Measurements from ENCODE around the gene GRAMD1A.
A peak's percentile ranks its signal among the peaks of the same experiment; 100 is the strongest.
"Not testable (repeated sequence)": the region's sequence is repeated elsewhere in the genome, so short reads cannot be mapped to it uniquely, and the experiment has no call there.

The GRAMD1A gene

DNA sequence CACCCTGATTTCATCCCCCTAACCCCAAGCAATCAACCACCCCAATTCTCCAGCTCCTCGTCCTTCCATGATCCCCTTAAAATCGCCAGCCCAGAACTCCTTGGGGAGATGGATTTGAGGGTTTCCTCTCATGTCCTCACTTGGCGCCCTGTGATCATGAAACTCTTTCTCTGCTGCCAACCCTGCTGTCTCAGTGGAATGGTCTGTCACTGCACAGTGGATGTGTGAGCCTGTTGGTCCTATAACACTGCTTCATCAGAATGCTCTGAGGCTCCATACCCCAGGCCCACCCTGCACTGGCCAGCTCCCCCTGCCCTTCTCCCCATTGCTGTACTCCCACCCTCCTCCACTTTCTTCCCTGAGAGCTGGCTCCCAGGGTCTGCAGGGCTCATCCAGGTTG, 23.5 kb upstream of the GRAMD1A start:
- no peak overlapping the region for H3K4me3 ChIP-seq (ENCODE audit: low read depth, low read length)

DNA sequence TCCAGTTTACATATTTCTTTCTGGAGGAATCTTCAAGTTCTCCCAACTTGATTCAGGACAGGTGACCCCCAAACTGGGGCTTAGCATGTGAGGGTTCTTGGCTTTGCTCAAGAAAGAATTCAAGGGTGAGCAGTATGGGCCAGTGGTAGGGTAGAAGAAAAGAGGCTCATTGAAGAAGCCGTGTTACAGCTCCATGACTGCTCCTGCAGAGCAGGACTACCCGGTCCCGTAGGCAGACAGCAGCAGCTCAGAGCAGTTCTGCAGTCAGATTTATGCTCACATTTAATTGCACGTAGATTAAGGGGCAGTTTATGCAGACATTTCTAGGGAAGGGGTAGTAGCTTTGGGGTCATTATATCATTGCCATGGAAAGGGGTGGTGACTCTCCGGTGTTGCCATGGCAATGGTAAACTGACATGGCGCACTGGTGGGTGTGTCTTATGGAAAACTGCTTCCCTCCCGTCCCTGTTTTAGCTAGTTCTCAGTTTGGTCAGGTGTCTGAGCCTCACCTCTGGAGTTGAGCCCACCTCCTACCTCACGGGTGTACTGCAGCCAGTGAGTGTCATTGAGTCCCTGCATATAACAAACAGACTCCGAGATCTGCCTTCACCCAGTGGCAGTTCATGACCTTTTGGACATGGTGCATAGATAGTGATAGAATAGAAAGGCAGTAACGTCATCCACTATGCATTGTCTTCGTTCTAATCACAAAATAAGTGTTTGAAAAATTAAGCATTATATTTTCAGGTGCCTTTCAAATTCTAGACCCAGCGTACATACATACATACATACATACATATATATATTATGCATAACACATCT, 20.1 kb upstream of the GRAMD1A start:
- H3K4me3 ChIP-seq (ENCODE audit: low read depth, low read length) = no peak overlapping the region

DNA sequence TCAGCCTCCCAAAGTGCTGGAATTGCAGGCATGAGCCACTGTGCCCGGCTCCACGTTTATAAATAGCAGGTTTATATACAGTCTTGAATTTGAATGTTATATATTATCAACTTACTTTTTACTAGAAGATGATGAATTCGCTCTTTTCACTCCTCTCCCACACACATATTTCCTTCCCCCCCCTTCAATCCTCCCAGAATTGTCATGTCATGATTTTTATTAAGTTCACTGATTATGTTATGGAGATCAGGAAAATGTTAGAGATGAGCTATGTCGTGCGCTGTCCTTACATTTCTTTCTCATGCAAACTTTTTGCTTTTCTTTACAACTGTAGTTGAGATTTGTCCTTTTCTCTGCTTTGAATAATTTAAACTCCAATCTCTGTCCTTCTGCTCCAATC, 17.8 kb upstream of the GRAMD1A start:
- no peak overlapping the region for H3K4me3 ChIP-seq (ENCODE audit: low read depth, low read length)

DNA sequence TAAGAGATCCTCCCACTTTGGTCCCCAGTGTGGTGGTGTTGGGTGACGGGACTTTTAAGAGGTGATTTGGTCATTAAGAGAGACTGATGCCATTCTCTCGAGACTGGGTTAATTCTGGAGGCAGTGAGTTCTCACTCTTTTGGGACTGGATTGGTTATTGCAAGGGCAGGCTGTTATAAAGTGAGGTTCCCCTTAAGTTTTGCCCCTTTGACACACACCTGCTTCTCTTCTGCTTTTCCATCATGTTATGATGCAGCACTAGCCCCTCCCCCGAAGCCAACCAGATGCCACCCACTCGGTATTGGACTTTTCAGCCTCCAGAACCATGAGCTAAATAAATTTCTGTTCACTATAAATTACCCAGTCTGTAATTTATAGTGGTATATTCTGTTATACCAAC, 16.3 kb upstream of the GRAMD1A start:
- no peak overlapping the region for H3K4me3 ChIP-seq (ENCODE audit: low read depth, low read length)

DNA sequence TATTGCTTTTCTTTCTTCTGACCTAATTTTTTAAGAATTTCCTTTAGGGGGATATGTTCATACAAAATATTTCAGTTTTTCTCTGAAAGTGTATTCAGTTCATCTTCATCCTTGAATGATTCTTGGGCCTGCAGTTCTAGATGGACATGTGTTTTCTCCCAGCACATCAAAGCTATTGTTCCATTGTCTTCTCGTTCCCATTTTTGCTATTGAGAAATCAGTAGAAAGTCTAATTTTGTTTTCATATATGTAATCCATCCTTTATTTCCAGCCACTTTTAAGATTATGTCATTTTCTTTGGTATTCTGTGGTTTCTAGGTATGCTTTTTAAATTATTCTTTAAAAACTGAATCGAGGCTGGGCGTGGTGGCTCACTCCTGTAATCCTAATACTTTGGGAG, 15.8 kb upstream of the GRAMD1A start:
- H3K4me3 ChIP-seq (ENCODE audit: low read depth, low read length) = no peak overlapping the region

DNA sequence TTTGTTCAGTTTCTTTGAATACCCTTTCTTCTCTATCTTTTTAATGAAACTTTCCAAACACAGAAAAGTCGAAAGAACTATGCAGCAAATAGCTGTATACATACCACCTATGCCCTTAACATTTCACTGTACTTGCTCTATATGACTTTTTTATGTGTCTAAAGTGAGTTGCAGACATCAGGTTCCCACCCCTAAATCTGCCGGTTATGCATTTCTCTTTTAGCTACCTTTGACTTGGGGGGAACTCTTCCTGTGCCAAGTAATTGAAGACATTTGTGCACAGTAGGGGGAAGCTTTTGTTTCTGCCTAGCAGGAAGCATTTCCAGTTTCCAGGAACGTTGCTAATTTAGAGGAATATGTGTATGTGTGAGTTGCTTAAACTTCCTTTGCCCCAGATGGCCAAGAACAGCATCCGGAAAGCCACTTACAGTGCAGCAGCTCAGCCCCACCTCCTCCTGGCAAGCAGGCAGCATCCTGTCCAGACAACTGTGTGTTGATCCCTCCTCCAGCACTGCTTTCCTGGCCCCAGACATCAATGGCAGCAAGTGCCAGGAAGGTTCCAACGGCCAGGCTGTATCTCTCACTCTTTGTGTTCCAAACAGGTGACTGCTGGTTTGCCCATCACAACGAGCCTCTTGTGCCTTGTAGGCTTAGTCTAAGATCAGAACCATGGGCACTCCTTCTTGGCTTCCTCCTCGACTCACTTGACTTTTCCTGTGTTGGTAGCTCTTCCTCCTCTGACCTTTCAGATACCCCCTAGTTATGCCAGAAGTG, 14.7 kb upstream of the GRAMD1A start:
- no peak overlapping the region for H3K4me3 ChIP-seq (ENCODE audit: low read depth, low read length)

DNA sequence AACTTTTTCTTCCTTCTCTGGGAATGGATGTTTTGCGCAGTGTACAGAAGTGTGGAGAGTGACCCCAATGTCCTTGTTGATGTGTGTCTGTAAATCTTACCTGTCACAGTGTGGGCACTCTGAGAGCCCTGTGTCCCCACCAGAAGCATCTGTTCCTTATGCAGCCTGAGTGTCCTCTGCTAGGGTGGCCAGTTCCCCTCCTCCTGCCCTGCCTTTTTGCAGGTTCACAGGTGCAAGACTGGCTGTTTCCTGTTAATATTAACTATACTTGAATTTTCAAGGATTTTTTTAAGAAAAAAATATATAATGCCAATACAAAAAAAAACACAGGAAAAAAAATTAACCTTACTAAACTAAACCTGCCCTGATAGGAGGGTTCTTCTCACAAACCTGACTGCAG, 12.0 kb upstream of the GRAMD1A start:
- H3K4me3 ChIP-seq (ENCODE audit: low read depth, low read length) = no peak overlapping the region

DNA sequence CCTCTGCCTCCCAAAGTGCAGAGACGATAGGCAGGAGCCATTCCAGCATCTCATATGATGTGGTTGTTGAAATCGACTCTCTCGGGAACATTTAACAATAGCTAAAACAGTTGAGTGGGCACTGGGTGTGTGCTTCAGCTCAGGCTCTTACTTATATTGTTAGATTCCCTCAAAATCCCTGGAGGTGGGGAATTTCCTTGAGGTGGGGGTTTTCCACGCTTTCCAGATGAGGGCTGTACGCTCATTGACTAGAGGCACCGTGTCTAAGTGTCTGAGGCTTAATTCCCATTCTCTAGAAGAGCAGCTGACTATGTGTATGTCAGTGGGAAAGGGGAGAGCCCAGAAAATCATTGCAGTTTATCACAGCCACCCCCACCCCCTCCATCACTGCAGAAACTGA, 10.8 kb upstream of the GRAMD1A start:
- H3K4me3 ChIP-seq (ENCODE audit: low read depth, low read length) = no peak overlapping the region

DNA sequence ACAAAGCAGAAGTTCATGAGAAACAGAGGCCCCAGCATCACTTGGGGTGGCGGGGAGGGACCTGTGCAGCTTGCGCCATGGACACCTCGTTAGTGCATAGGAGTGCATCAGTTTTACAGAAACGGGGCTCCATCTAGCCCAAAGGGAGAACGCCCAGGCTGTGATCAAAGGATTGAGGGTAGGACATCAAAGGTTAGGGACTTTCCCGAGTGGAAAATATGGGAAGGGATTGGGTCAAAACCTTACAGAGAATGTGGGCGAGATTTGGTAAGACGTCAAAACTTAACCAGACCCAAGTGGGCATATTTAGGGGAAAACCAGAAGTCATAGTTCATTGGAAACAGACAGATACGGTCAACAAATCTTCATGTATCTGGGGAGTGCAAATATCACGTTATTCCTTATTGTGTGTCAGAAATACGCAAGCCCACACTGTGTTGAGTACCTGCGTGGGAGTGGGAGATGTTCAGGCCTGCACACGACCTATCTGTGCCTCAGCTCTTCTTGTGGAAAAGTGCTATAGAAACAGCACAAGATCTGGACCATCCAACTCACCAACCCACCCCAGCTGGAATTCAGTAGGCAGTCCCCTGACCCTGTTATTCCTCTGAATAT, 9.4 kb upstream of the GRAMD1A start:
- H3K4me3 ChIP-seq (ENCODE audit: low read depth, low read length) = no peak overlapping the region

DNA sequence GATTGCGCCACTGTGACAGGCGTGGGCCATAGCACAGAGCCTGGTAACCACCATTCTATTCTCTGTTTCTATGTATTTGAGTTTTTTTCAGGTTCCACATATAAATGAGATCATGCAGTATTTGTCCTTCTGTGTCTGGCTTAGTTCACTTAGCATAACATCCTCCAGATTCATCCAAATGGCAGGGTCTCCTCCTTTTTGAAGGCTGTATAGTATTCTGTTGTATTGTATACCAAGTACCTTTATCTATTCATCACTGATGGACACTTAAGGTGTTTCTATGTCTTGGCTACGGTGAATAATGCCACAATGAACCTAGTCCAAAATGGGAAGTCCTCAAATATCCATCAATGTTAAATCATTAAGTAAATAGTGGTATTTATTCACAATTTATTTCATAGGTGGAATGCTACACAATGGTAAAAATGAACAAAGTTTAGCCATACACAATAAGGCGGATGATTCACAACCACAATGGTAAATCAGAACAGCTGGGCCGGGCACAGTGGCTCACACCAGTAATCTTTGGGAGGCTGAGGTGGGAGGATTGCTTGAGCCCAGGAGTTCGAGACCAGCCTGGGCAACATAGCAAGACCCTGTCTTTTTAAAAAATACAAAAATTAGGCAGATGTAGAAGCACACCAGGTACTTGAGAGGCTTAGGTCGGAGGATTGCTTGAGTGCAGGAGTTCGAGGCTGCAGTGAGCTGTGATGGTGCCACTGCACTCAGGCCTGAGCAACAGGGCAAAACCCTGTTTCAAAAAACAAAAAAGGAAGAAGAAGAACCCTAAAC, 8.4 kb upstream of the GRAMD1A start:
- H3K4me3 ChIP-seq (ENCODE audit: low read depth, low read length) = no peak overlapping the region

DNA sequence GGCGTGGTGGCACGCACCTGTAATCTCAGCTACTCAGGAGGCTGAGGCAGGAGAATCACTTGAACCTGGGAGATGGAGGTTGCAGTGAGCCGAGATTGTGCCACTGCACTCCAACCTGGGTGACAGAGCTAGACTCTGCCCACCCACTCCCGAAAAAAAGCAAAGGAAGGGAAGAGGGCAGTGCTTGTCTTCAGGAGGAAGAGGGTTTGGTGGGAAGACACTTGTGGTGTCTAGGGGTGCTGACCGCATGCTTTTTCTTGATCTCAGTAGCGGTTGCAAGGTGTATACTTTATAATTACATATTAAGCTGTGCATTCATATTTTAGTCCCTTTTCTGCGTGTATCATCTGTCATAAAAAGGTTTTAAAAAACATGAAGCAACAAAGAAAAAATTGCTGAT, 7.5 kb upstream of the GRAMD1A start:
- H3K4me3 ChIP-seq (ENCODE audit: low read depth, low read length) = not testable (repeated sequence)

DNA sequence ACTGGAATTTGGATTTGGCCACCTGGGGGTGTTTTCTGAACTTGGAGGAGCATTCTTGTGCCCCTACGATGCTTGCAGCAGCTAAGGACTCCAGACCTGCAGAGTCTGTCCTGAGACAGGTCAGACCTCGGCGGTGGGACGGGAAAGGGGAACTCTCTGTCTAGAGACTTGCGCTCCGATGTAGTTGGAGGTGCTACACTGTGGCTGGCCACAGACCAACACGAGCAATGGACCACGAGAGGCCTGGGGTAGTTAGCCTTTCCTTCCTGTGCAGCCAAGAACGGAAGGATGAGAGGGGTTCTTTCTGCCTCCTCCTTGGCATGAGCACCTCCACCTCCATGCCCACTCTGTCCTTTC, 5.9 kb upstream of the GRAMD1A start:
- no peak overlapping the region for H3K4me3 ChIP-seq (ENCODE audit: low read depth, low read length)

DNA sequence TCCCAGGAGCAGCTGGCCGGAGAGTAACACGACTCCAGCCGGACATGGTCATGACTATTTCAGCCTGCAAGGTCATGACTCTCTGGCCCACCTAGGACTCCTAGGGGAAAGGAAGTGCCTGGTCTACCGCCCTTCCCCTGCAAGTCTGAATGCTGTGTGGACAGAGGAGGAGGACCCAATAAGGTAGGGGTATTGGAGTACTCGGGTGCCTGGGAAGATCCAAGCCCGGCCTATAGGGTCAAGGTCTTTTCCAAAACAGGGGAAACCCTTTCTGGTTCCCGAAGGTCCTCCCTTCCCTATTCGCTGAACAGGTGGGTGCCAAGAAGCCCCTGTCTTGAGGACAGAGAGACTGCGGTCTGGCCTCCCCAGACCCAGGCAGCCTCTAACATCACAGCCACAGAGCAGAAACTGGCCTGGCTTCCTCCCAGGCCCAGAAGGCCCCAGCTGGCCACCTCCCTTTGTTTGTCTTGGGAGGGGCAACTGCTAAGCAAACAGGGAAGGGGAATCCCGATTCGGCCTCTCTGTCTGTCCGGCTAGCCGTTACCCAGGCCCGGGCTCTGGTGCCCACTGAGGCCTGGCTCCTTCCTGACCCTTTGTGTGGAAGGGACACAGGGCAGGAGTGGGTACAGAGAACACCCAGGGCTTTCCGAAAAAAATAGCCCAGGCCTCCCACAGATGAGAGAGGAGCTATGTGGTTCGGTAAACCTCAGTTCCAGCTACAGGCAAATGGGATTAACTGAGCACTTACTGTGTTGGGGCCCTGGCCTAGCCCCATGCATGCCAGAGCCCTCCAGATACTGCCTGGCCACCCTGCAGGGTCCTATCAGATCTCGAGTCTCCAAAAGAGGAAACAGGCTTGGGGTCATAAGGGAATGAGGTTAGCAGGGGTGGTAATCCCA, 5.2 kb upstream of the GRAMD1A start:
- H3K4me3 ChIP-seq (ENCODE audit: low read depth, low read length) = no peak overlapping the region

DNA sequence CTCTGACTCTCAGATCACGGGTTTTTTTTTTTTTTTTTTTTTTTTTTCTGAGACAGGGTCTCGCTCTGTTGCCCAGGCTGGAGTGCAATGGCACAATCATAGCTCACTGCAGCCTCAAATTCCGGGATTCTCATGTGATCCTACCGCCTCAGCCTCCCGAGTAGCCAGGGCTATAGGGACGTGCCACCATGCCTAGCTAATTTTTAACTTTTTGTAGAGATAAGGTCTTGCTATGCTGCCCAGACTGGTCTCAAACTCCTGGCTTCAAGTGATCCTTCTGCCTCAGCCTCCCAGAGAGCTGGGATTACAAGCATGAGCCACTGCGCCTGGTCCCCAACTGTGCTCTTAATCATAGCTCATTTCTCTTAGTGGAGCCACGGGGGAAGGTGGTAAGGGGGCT, 4.6 kb upstream of the GRAMD1A start:
- H3K4me3 ChIP-seq (ENCODE audit: low read depth, low read length) = no peak overlapping the region

DNA sequence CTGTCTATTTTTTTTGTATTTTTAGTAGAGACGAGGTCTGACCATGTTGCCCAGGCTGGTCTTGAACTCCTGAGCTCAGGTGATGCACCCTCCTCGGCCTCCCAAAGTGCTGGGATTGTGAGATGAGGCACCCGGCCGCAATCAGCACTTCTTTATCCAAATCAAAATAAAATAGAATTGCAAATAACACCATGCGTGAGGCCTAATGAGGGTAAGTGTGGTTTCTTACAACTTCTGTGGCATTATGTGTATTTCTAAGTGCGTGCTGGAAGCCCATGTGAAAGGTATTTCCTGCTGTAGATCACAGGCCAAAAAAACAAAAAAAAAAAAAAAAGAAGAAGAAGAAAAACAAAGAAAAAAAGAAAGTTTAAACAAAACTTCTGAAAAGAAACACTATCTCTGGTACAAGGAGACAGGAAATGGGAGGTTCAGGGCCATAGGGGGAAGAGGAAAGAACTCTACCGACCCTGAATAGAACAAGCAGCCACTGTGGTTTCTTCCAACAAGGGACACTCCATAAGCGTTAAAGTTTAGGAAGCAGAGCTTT, 3.0 kb upstream of the GRAMD1A start:
- H3K4me3 ChIP-seq (ENCODE audit: low read depth, low read length) = no peak overlapping the region

DNA sequence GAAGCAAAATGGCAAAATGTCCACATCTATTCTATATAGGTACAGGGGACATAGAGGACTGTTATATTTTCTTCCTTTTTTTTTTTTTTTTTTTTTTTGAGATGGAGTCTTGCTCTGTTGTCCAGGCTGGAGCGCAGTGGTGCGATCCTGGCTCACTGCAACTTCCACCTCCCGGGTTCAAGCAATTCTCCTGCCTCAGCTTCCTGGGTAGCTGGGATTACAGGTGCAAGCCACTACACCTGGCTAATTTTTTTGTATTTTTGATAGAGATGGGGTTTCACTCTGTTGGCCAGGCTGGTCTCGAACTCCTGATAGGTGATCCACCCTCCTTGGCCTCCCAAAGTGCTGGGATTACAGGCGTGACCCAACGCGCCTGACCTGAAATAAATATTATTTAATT, 1.9 kb upstream of the GRAMD1A start:
- H3K4me3 ChIP-seq (ENCODE audit: low read depth, low read length) = not testable (repeated sequence)

DNA sequence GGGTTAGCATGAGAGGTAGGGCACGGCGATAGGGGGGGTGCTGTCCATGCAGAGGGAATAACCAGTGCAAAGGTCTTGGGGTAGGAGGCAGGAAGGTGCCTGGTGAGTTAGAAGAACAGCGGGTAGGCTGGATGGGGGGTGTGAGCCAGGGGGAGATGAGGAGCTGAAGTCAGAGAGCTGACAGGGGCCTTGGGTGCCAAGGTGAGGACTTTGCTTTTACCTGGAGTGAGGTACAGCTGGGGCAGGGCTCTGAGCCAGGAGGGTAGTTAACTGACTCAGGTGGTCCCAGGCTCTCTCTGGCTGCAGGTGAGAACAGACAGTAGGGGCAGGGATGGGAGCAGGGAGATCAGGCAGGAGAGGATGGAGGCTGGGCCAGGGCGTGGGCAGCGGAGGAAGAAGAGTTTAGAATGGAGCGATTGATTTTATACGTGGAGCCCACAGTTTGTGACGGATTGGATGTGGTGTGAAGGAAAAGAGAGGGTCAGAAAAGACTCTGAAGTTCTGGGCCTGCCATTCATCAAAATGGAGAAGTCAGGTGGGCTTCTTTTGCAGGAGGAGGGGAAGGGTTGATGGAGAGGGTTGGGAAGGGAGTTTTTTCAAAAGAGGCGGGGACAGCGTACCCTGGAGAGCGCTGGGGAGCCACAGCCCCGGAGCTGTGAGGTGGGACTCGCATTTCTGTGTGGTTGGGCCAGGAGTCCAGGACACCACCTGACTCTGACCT, 1.2 kb upstream of the GRAMD1A start:
- peak overlapping the region; percentile 62 for H3K4me3 ChIP-seq (ENCODE audit: low read depth, low read length)

DNA sequence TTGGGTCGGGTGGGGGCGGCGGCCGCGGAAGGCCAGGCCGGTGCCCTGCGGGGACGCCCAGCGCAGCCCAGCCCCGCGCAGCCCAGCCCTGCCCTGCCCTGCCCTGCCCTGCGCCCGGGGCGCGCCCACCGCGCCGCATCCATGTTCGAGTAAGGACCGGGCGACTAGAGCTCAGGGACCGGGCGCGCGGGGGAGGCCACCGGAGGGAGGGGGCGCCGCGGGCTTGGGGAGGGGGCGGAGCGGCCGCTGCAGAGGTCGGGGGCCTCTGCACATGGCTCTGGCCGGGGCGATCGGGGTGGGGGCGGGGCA, 169 bp downstream of the GRAMD1A start:
- H3K4me3 ChIP-seq (ENCODE audit: low read depth, low read length) = peak overlapping the region; percentile 60

DNA sequence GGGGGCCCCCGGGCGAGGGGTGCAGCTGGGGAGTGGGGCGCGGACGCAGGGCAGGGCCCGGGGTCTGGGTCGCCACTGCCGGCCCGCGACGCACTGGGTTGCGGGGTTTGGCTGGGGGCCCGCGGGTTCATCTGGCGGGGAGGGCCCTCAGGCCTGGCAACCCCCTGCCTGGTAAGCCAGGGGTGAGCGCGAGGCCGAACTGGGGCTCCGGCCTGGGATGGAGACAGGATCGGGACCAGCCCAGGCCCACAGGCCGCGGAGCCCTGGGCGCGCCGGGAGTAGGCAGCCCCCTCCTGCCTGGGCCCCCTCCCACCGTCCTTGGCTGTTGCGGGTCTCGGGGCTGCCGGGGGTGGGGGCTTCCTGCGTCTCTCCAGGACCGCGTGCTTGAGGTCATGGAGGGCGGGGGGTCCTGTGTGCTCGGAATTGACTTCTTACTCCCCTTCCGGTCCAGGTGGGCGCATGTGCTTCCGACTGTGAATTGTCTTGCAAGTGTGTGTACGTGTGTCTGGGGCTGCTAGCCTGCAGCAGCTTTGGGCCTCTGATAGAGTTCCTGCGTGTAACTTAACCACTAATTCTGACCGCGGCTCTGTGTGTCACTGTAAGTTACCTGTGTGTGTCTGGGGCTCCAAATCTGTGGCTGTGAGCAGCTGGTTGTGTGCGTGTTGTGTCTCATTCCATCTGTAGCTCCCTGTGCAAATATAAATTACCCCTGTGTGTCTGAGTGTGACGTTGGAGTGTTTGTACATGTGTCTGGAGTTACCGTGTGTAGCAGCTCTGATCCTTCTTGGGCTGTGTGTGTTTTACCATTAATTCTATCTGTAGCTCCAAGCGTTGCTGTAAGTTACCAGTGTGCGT, 751 bp downstream of the GRAMD1A start:
- peak overlapping the region; percentile 60 for H3K4me3 ChIP-seq (ENCODE audit: low read depth, low read length)

Data from iPS-11a (cell line).